Activated naive CD4-positive, alpha-beta T cell treated with anti-CD3 and anti-CD28 coated beads for 36 hours (primary cell): ENCODE results near the gene LSM11. TPM values are rescaled to one million over a fixed set of nuclear protein-coding genes. Genes with fewer than 3 reads are reported as not detected.
A peak's percentile ranks its signal among the peaks of the same experiment; 100 is the strongest.

ENCODE experiments used
- CTCF ChIA-PET: fragments of 350-600 bp; sonication (Branson Sonifier 250); formaldehyde crosslinking; loops from one replicate; lab custom pipeline; 2021; ENCODE audit warnings: antibody characterized with exemption; lab: Charles Lee
- DNase-seq: peaks from one replicate; pipeline ENCODE4 v3.0.0-alpha.2; 2020
- H3K27ac Mint-ChIP-seq: one replicate; pipeline ENCODE4 v1.8.0; 2021; ENCODE audit warnings: mild to moderate bottlenecking, mixed read lengths
- H3K27me3 Mint-ChIP-seq: one replicate; pipeline ENCODE4 v1.8.0; 2021; ENCODE audit warnings: low read depth, mixed read lengths
- H3K36me3 Mint-ChIP-seq: one replicate; pipeline ENCODE4 v1.8.0; 2021; ENCODE audit warnings: low read depth, mixed read lengths
- H3K4me1 Mint-ChIP-seq: one replicate; pipeline ENCODE4 v1.8.0; 2021; ENCODE audit warnings: low read depth, mixed read lengths
- H3K4me3 Mint-ChIP-seq: one replicate; pipeline ENCODE4 v1.8.0; 2021; ENCODE audit warnings: mild to moderate bottlenecking, moderate library complexity, mixed read lengths
- H3K9me3 Mint-ChIP-seq: one replicate; pipeline ENCODE4 v1.8.0; 2021; ENCODE audit warnings: mixed read lengths
- intact Hi-C: fragments of 100-400 bp; cut with micrococcal nuclease; formaldehyde crosslinking; loops from one replicate; pipeline ENCODE4 v1.15.1; 2023
- total RNA-seq, 2 experiments: library from RNA; stranded (reverse); gene quantifications; one replicate each; pipeline ENCODE4 v1.2.3, GENCODE V29; 2021

LSM11 gene
- total RNA-seq, 2 experiments from 2014 or later: 8.2 to 8.8 TPM

GRCh38 chr5:157750320-157750719 lies 6.8 kb downstream of the LSM11 start:
- no peak for DNase-seq
- Mint-ChIP-seq H3K4me1 (peaks cover 36% of the 10 kb centered on the region), H3K9me3 (no peaks in the 10 kb centered on the region), H3K36me3 (peaks cover 12% of the 10 kb centered on the region), H3K27ac (no peak overlapping the region), H3K4me3 (no peak overlapping the region), H3K27me3 (no peaks in the 10 kb centered on the region)
- CTCF ChIA-PET: interaction anchor here (1.5 to 4.2 kb wide), 2 partner anchors 9 to 10 kb away, joined by 10 to 26 read pairs; no protein-coding TSS in a partner anchor
- intact Hi-C loops: no loop called here

- H3K9me3 Mint-ChIP-seq: no peaks in the 10 kb centered on the region
- H3K27me3 Mint-ChIP-seq: no peaks in the 10 kb centered on the region
- peaks cover 23% of the 10 kb centered on the region for H3K36me3 Mint-ChIP-seq
Observed at GRCh38 chr5:157756122-157756521, 12.6 kb downstream of the LSM11 start.

GRCh38 chr5:157758706-157759105 lies 15.2 kb downstream of the LSM11 start:
- H3K4me1 Mint-ChIP-seq: peaks cover 7% of the 10 kb centered on the region
- no peaks in the 10 kb centered on the region for H3K27me3 Mint-ChIP-seq
- no peaks in the 10 kb centered on the region for H3K9me3 Mint-ChIP-seq
- H3K36me3 Mint-ChIP-seq: peaks cover 15% of the 10 kb centered on the region
- intact Hi-C loops: no loop called here
- no peak for DNase-seq
- no peak overlapping the region for H3K4me3 Mint-ChIP-seq
- CTCF ChIA-PET: interaction anchor here (1.2 to 4.3 kb wide), 4 partner anchors 10 to 236 kb away, joined by 3 to 26 read pairs (median 3); no protein-coding TSS in a partner anchor
- no peak overlapping the region for H3K27ac Mint-ChIP-seq

More at GRCh38 chr5:157756122-157756521, 12.6 kb downstream of the LSM11 start:
- intact Hi-C loops: no loop called here
- Mint-ChIP-seq H3K4me3 (no peak overlapping the region), H3K4me1 (peaks cover 7% of the 10 kb centered on the region), H3K27ac (no peak overlapping the region)
- CTCF ChIA-PET: interaction anchor here (3.7 kb wide), 1 partner anchor 13 kb away, joined by 15 read pairs; the partner anchor contains the start of gene LSM11
- no peak for DNase-seq

- no peak overlapping the region for H3K27ac Mint-ChIP-seq
- H3K4me1 Mint-ChIP-seq: peaks cover 7% of the 10 kb centered on the region
- CTCF ChIA-PET: interaction anchor here (0.6 to 4.3 kb wide), 23 partner anchors 8 to 330 kb away, joined by 3 to 27 read pairs (median 4); partner anchors contain the start of gene LSM11
- peaks cover 3% of the 10 kb centered on the region for H3K36me3 Mint-ChIP-seq
- intact Hi-C loops: loop anchor here (1.0 to 5.0 kb wide), 4 partner anchors 54 to 1370 kb away; no protein-coding TSS in a partner anchor
- H3K27me3 Mint-ChIP-seq: no peaks in the 10 kb centered on the region
- no peak overlapping the region for H3K4me3 Mint-ChIP-seq
- no peaks in the 10 kb centered on the region for H3K9me3 Mint-ChIP-seq
- DNase-seq: peak; percentile 35
Observed at GRCh38 chr5:157761690-157762621, 18.4 kb downstream of the LSM11 start.

GRCh38 chr5:157764531-157764930 lies 21.0 kb downstream of the LSM11 start:
- intact Hi-C loops: loop anchor here (5.0 kb wide), 1 partner anchor 1368 kb away; no protein-coding TSS in a partner anchor
- Mint-ChIP-seq H3K36me3 (peaks cover 2% of the 10 kb centered on the region), H3K4me3 (no peak overlapping the region), H3K9me3 (no peaks in the 10 kb centered on the region), H3K27ac (no peak overlapping the region), H3K27me3 (no peaks in the 10 kb centered on the region), H3K4me1 (no peaks in the 10 kb centered on the region)
- CTCF ChIA-PET: interaction anchor here (0.8 to 3.1 kb wide), 3 partner anchors 11 to 232 kb away, joined by 3 to 27 read pairs (median 10); no protein-coding TSS in a partner anchor
- no peak for DNase-seq

GRCh38 chr5:157766442-157766841 lies 22.9 kb downstream of the LSM11 start:
- Mint-ChIP-seq H3K27ac (no peak overlapping the region), H3K4me1 (no peaks in the 10 kb centered on the region), H3K9me3 (no peaks in the 10 kb centered on the region), H3K27me3 (no peaks in the 10 kb centered on the region), H3K36me3 (no peaks in the 10 kb centered on the region), H3K4me3 (no peak overlapping the region)
- no peak for DNase-seq
- CTCF ChIA-PET: interaction anchor here (0.7 to 1.0 kb wide), 2 partner anchors 13 to 182 kb away, joined by 3 to 4 read pairs; no protein-coding TSS in a partner anchor
- intact Hi-C loops: no loop called here

GRCh38 chr5:157766902-157767301 lies 23.4 kb downstream of the LSM11 start:
- intact Hi-C loops: no loop called here
- CTCF ChIA-PET: interaction anchor here (0.7 to 1.0 kb wide), 2 partner anchors 13 to 182 kb away, joined by 3 to 4 read pairs; no protein-coding TSS in a partner anchor

GRCh38 chr5:157767689-157768088 lies 24.2 kb downstream of the LSM11 start:
- no peak overlapping the region for H3K4me3 Mint-ChIP-seq
- no peaks in the 10 kb centered on the region for H3K4me1 Mint-ChIP-seq
- no peaks in the 10 kb centered on the region for H3K27me3 Mint-ChIP-seq
- no peak overlapping the region for H3K27ac Mint-ChIP-seq
- H3K9me3 Mint-ChIP-seq: no peaks in the 10 kb centered on the region
- CTCF ChIA-PET: no interaction called here
- intact Hi-C loops: no loop called here
- H3K36me3 Mint-ChIP-seq: no peaks in the 10 kb centered on the region
- DNase-seq: no peak

More at GRCh38 chr5:157766902-157767301, 23.4 kb downstream of the LSM11 start:
- no peaks in the 10 kb centered on the region for H3K27me3 Mint-ChIP-seq
- H3K4me3 Mint-ChIP-seq: no peak overlapping the region
- DNase-seq: no peak
- no peak overlapping the region for H3K27ac Mint-ChIP-seq
- no peaks in the 10 kb centered on the region for H3K4me1 Mint-ChIP-seq
- H3K36me3 Mint-ChIP-seq: no peaks in the 10 kb centered on the region
- H3K9me3 Mint-ChIP-seq: no peaks in the 10 kb centered on the region

GRCh38 chr5:157770665-157771064 lies 27.2 kb downstream of the LSM11 start:
- no peaks in the 10 kb centered on the region for H3K9me3 Mint-ChIP-seq
- CTCF ChIA-PET: interaction anchor here (0.8 kb wide), 1 partner anchor 17 kb away, joined by 5 read pairs; no protein-coding TSS in a partner anchor
- no peak overlapping the region for H3K27ac Mint-ChIP-seq
- no peak overlapping the region for H3K4me3 Mint-ChIP-seq
- H3K36me3 Mint-ChIP-seq: no peaks in the 10 kb centered on the region
- no peak for DNase-seq
- intact Hi-C loops: no loop called here
- H3K4me1 Mint-ChIP-seq: no peaks in the 10 kb centered on the region
- H3K27me3 Mint-ChIP-seq: no peaks in the 10 kb centered on the region

- no peak for DNase-seq
- Mint-ChIP-seq H3K4me1 (no peaks in the 10 kb centered on the region), H3K27ac (no peak overlapping the region), H3K9me3 (no peaks in the 10 kb centered on the region), H3K27me3 (no peaks in the 10 kb centered on the region), H3K36me3 (no peaks in the 10 kb centered on the region), H3K4me3 (no peak overlapping the region)
- intact Hi-C loops: no loop called here
- CTCF ChIA-PET: no interaction called here
Observed at GRCh38 chr5:157772127-157772526, 28.6 kb downstream of the LSM11 start.

GRCh38 chr5:157778121-157778805 lies 34.8 kb downstream of the LSM11 start:
- Mint-ChIP-seq H3K27me3 (no peaks in the 10 kb centered on the region), H3K36me3 (no peaks in the 10 kb centered on the region), H3K4me1 (no peaks in the 10 kb centered on the region), H3K9me3 (no peaks in the 10 kb centered on the region), H3K4me3 (no peak overlapping the region), H3K27ac (no peak overlapping the region)
- intact Hi-C loops: no loop called here
- CTCF ChIA-PET: no interaction called here
- no peak for DNase-seq

- no peak overlapping the region for H3K4me3 Mint-ChIP-seq
- no peaks in the 10 kb centered on the region for H3K36me3 Mint-ChIP-seq
- DNase-seq: no peak
- no peak overlapping the region for H3K27ac Mint-ChIP-seq
- CTCF ChIA-PET: no interaction called here
- no peaks in the 10 kb centered on the region for H3K27me3 Mint-ChIP-seq
- H3K9me3 Mint-ChIP-seq: no peaks in the 10 kb centered on the region
- H3K4me1 Mint-ChIP-seq: no peaks in the 10 kb centered on the region
- intact Hi-C loops: no loop called here
Observed at GRCh38 chr5:157779221-157779620, 35.7 kb downstream of the LSM11 start.
